ENCODE results near the gene AARS2.

DNA sequence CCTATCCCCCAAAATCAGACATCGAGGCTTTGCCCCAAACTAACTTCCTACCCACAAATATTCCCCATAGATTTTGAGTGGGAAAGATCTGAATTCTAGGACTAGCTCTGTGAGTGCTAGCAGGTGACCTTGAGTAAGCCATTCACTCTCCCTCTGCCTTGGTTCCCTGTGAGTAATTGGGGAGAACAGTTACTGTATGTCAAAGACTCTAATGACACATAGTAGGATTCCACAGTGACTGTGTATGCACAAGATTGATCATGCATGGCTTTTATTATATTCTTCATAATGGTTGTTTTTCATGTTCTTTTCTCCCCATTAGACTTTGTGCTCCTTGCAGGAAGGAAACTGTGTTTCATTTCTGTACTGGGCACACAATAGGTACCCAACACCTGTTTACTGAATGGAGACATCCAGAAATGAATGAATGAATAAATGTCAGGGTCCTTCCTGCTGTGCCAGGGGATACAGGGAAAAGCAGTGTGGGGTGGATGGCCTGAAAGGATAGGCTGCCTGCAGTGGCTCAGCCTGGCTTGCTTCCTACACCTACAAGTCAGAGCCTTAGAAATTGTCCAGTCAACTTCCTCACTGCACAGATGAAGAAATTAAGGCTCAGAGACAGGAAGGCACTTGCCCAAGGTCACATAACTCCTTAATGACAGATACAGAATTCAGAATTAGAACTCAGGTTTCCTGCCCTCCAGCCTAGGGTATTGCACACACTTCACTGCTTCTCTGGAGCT lies 43.8 kb downstream of the AARS2 start:
- TF ChIP-seq, protein P1, sequence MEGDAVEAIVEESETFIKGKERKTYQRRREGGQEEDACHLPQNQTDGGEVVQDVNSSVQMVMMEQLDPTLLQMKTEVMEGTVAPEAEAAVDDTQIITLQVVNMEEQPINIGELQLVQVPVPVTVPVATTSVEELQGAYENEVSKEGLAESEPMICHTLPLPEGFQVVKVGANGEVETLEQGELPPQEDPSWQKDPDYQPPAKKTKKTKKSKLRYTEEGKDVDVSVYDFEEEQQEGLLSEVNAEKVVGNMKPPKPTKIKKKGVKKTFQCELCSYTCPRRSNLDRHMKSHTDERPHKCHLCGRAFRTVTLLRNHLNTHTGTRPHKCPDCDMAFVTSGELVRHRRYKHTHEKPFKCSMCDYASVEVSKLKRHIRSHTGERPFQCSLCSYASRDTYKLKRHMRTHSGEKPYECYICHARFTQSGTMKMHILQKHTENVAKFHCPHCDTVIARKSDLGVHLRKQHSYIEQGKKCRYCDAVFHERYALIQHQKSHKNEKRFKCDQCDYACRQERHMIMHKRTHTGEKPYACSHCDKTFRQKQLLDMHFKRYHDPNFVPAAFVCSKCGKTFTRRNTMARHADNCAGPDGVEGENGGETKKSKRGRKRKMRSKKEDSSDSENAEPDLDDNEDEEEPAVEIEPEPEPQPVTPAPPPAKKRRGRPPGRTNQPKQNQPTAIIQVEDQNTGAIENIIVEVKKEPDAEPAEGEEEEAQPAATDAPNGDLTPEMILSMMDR (IDR thresholded peaks at IDR 0.05; ENCODE audit: low read depth, low read length, poor library complexity, severe bottlenecking), result no peak
- no peak for TF ChIP-seq EZH2phosphoT487 (IDR thresholded peaks at IDR 0.05; ENCODE audit: borderline replicate concordance, low read length)
